GM18858 (cell line): ENCODE results near the gene MFAP2.

Source experiments
- ATAC-seq: cut with Tn5 transposase; IDR thresholded peaks from one replicate; pipeline ENCODE4 v1.9.1; 2021; ENCODE audit not compliant: unreplicated experiment

MFAP2 gene

GRCh38 chr1:16980473-16981268, at the start of gene MFAP2:
Gene MFAP2, minus strand, starts transcription at chr1:16980620. Its CDS starts 2,347 bp downstream, at chr1:16978273.
- no peak for ATAC-seq

GRCh38 chr1:17030206-17030605, 49.8 kb upstream of the MFAP2 start:
- ATAC-seq, result no peak

GRCh38 chr1:17028662-17029188, 48.3 kb upstream of the MFAP2 start:
- ATAC-seq, result no peak

GRCh38 chr1:17027900-17028299, 47.5 kb upstream of the MFAP2 start:
- no peak for ATAC-seq

DNA sequence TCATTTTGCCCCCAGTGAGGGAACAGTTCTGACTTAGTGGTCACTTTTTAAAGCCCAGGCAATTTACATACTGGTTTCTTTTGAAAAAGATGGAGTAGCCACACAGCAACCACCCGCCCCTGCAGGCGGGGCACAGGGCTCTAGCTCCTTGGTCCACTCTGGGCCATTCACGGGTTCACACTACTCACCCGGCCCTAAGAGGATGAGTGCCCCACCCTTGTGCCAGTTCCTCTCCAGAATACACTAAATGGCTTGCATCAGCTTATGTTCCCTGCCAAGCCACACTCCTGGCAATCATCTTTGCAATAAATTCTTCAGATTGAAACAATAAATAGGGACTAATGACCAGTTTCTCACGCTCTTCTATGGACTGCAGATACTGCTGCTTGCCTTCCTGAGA, 47.0 kb upstream of the MFAP2 start:
- ATAC-seq, result no peak

DNA sequence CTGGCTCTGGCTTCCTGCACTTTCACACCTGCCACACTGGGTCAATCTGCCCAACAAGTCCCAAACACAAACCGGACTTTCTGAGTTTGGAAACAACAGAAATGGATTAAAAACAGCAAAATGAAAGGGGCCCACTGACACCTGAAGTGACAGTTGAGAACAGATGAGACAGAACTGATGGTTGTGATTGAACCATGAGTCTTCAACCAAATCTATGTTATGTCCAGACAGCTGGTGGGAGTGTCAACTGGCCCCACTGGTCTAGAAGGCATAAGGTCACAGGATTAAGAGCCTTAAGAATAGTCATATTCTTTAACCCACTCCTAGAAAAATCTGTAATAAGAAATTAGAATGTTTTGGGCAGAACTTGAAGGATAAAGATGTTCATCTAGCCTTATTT, 44.3 kb upstream of the MFAP2 start:
- ATAC-seq, result no peak

DNA sequence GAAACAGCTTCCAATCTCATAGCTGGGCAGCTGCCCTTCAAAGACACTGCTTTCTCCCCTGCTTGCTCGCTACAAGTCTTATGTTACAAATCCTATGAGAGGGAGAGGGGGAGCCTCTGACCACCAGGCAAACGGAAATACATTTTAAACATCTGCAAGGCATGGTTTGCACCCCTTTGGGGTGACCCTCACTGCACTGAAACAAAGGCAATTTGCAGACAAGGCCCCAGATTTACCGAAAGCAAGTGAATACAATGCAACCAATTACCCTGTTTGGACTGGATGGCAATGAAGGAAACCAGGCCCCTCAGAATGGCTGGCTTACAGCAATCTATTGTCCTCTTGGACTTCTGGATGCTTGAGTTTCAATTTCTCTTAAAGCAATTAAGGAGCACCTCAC, 43.2 kb upstream of the MFAP2 start:
- ATAC-seq, result no peak

- ATAC-seq, result no peak
Observed at GRCh38 chr1:17023102-17023501, 42.7 kb upstream of the MFAP2 start.

DNA sequence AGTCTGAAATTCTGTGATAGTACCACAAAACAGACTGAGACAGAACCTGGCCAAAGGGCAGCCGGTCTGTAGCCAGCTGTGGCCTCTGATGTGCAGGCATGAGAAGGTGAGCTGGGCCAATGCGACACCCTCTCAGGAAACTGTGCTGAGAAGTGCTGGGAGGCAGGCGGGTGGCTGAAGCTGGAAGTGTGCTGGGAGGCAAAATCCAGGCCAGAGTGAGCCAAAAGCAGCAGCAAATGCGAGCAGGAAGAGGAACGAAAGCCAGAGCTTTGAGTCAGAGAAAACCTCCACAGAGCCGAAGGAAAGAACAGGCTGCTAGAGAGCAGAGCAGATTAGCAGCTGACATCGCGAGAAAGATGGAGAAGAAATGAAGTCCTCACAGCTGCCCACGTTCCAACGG, 41.5 kb upstream of the MFAP2 start:
- ATAC-seq, result no peak

DNA sequence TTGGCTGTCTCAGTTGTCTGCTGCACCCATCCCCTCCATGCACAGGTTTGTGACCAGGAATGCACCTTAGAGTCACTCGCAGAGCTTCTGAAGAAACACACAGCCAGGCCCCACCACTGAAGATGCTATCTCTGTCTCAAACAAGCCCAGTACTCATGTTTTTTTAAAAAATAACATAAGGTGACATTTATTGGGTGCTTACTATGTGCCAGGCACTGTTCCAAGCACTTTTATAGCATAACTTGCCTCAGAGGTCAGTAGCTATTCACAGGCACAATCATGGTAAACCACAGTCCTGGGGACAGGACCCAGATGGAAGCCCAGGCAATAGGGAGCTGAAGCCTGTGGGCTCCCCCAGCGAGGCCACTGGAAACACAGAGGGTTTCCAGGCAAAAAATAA, 40.1 kb upstream of the MFAP2 start:
- ATAC-seq, result no peak

DNA sequence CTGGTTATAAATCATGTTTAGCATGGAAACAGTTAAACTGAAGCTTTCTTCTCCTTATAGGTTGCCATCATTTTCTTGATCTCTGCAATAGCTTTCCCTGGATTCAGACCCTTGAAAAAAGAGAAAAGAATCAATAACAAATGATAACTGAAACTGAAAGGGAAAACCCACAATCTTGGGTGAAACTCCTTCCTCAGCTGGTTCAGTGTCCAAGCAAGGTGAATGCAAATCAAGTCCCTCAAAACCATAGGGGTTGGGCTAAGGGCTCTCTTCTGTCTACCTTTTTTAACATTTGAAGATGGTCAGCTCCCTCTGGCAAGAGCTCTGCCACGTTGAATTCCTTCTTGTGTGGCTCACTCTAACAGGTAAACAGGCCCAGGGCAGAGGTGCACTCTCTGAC, 38.4 kb upstream of the MFAP2 start:
- ATAC-seq, result no peak

GRCh38 chr1:17017435-17017834, 37.0 kb upstream of the MFAP2 start:
- ATAC-seq, result no peak

- ATAC-seq, result no peak
Observed at GRCh38 chr1:17016317-17016661, 35.9 kb upstream of the MFAP2 start.

DNA sequence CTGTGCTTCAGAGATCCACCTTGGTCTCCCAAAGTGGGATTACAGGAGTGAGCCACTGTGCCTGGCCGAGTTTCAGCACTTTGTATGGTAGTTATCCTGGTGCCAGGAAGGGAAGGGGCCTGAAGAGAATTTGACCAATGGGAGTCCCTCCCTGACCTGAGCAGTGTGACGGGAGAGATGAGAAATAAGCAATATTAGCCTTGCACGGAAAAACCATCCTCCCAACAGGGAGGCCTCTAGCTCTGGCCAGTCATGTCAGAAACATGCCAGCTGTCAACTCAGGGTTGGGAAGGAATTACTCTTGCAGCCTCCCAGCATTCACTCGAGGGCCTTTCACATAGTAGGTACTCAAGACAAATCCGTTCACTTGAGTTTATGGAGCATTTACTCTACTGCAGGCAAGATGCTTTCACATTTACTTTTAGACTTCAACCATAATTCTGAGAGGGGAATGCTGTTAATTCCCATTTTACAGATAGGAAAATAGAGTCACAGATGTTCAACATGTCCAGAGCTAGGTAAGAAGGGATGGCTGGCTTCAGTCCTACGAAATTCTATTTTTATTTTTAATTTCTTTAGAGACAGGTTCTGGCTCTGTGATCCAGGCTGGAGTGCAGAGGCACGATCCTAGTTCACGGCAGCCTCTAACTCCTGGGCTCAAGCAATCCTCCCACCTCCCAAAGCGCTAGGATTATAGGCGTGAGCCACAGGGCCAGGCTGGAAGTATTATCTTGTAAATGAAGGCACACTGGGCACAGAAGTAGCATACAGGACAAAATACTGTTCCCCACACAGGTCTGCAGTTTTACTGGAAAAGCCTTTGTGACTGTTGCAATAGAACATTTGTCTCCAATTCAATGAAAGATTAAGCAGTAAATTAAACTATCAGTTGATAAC, 34.5 kb upstream of the MFAP2 start:
- ATAC-seq, result no peak

GRCh38 chr1:17013491-17014320, 33.3 kb upstream of the MFAP2 start:
- ATAC-seq, result no peak

DNA sequence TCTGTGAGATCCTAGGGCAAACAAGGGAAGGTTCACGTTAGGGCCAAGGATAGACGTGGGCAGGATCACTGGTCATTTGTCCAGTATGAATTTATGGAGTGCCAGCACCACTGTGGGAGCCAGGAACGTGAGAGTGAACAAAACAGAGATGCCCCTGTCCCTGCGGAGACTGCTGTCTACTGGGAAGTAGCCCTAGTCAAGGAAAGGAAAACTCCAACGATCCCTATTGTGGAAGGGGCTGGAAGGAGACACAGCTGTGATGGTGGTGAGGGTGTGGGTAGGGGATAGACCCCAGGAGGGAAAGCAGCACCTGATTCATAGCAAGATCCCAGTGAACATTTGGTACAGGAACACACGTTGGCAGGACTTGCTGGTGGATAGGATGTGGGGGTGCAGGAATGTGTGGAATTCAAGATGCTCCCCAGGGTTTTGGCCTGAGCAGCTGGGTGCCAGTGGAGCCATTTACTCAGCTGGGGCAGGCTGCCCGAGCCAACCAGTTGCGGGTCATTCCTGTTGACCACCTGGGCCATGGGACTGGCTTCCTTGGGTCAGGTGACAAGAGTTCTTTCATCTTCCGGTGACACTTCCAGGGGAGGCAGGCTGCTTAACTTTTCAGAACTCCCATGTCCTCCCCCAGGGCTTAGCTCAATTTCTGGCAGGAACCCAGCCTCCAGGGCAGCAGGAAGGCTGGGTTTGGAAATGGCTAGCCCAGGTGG, 32.5 kb upstream of the MFAP2 start:
- no peak for ATAC-seq

DNA sequence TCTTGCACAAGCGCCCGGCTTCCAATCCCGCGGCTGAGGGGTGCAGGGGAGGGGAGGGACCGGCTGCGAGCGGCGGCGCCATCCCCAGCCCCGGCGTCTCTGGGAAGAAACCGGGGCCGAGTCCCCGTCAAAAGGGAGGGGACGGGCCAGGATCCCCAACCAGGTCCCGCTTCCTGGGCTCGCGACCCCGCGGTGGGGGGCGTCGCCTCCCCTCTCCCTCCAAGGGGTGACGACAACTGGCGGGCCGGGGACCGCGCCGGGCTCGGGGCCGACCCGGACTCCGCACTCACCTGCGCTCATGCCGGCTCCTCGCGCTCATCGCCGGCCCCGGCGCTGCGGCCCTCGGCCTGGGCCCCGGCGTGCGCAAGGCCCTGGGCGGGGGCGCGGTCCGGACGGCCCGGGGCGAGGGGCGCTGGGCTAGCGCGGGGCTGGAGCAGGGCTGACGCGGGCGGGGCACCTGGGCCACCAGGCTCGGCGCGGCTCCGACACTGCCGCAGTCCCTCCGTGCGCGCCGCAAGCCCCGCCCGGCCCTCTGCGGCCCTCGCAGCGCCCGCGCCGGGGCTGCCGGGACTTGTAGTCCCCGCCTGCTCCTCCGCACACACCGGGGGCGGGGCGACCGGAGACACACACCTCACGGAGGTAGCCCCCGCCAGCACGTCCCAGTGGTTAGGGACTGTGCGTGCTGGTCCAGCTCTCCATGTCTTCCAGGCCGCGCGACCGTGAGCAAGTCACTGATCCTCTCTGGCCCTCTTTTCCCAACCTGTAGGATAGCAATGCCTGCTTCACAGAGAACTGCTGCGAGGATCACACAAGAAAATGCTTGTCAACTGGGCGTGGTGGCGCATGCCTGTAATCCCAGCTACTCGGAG, 31.3 kb upstream of the MFAP2 start, which contains the start of gene ATP13A2:
Gene ATP13A2 (minus strand): TSS at position 490 of the 869 bp plus-strand sequence. CDS start 190 bp downstream, at position 300.
- ATAC-seq, result peak; percentile 82

DNA sequence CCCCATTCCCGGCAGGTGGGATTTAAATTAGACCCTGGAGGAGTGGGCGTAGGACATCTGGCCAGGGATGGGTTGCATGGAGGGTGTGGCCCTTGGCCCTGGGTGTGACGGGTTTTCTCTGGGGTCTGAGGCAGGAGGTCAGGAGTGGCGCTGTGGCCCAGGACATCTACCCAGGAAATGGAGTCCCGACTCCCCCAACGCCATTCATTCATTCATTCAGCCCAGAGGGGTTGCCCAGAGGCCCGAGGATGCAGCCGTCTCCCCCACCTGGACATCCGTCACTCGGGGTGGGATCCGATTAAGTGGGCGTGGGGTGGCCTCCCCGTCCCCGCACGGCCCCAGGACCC, 30.6 kb upstream of the MFAP2 start:
- no peak for ATAC-seq

GRCh38 chr1:17009706-17010105, 29.3 kb upstream of the MFAP2 start:
- no peak for ATAC-seq
